Endothelial cell of hepatic sinusoid (primary cell): ENCODE measurements around the gene RBM8A.

Source experiments
- in situ Hi-C: cut with HindIII; loops from 2 replicates; pipeline ENCODE4 v1.10.0; 2017; ENCODE audit warnings: low sequenced_read_pairs

Gene RBM8A

GRCh38 chr1:145927063-145927886 is at the start of gene RBM8A:
Gene RBM8A (minus strand): TSS chr1:145927484. CDS start chr1:145927426, 58 bp downstream.
- in situ Hi-C loops, result no loop called here

GRCh38 chr1:145977016-145977415 is 49.7 kb upstream of the RBM8A start:
- in situ Hi-C loops, result no loop called here

GRCh38 chr1:145975216-145975615 is 47.9 kb upstream of the RBM8A start:
- in situ Hi-C loops, result no loop called here

- in situ Hi-C loops, result no loop called here
These were observed 47.4 kb upstream of the RBM8A start for GRCh38 chr1:145974721-145975120.

GRCh38 chr1:145972580-145972979 is 45.3 kb upstream of the RBM8A start:
- in situ Hi-C loops, result no loop called here

- in situ Hi-C loops, result no loop called here
These were observed 40.0 kb upstream of the RBM8A start for GRCh38 chr1:145967288-145967687.

- in situ Hi-C loops, result no loop called here
These were observed 37.9 kb upstream of the RBM8A start for GRCh38 chr1:145965119-145965744.

- in situ Hi-C loops, result loop anchor here (5.0 kb wide), 3 partner anchors 43 to 107 kb away; partner anchors contain the start of gene PIAS3
These were observed 37.2 kb upstream of the RBM8A start, which contains the start of the genes ANKRD34A and POLR3GL for GRCh38 chr1:145964328-145965118. Gene ANKRD34A (minus strand): TSS chr1:145964575. CDS start chr1:145961759, 2,816 bp downstream. Gene POLR3GL (plus strand): TSS chr1:145964690. CDS start chr1:145974866, 10,176 bp downstream.

- in situ Hi-C loops, result loop anchor here (5.0 kb wide), 3 partner anchors 44 to 106 kb away; partner anchors contain the start of gene PIAS3
These were observed 36.2 kb upstream of the RBM8A start for GRCh38 chr1:145963265-145964019.

- in situ Hi-C loops, result loop anchor here (5.0 kb wide), 3 partner anchors 45 to 105 kb away; partner anchors contain the start of gene PIAS3
These were observed 35.1 kb upstream of the RBM8A start for GRCh38 chr1:145962157-145963102.

GRCh38 chr1:145961425-145962156 is 34.3 kb upstream of the RBM8A start:
- in situ Hi-C loops, result loop anchor here (5.0 kb wide), 3 partner anchors 46 to 104 kb away; partner anchors contain the start of gene PIAS3

- in situ Hi-C loops, result loop anchor here (5.0 kb wide), 3 partner anchors 46 to 104 kb away; partner anchors contain the start of gene PIAS3
These were observed 33.8 kb upstream of the RBM8A start for GRCh38 chr1:145961109-145961424.

- in situ Hi-C loops, result loop anchor here (5.0 kb wide), 3 partner anchors 47 to 103 kb away; partner anchors contain the start of gene PIAS3
These were observed 33.3 kb upstream of the RBM8A start for GRCh38 chr1:145960468-145961108.

- in situ Hi-C loops, result loop anchor here (5.0 kb wide), 3 partner anchors 47 to 103 kb away; partner anchors contain the start of gene PIAS3
These were observed 32.7 kb upstream of the RBM8A start for GRCh38 chr1:145959957-145960467.

GRCh38 chr1:145959333-145959732 is 32.0 kb upstream of the RBM8A start:
- in situ Hi-C loops, result no loop called here

- in situ Hi-C loops, result no loop called here
These were observed 31.4 kb upstream of the RBM8A start for GRCh38 chr1:145958734-145959133.
